GM19438 (cell line): ENCODE results near the gene OR2B3.
"Not testable (repeated sequence)": the region's sequence is repeated elsewhere in the genome, so short reads cannot be mapped to it uniquely, and the experiment has no call there.

Experiments
- ATAC-seq: cut with Tn5 transposase; IDR thresholded peaks from one replicate; pipeline ENCODE4 v1.9.1; 2021; ENCODE audit warnings: low read depth; ENCODE audit not compliant: unreplicated experiment

OR2B3 gene, protein sequence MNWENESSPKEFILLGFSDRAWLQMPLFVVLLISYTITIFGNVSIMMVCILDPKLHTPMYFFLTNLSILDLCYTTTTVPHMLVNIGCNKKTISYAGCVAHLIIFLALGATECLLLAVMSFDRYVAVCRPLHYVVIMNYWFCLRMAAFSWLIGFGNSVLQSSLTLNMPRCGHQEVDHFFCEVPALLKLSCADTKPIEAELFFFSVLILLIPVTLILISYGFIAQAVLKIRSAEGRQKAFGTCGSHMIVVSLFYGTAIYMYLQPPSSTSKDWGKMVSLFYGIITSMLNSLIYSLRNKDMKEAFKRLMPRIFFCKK

GRCh38 chr6:29087213-29087612 lies at the start of gene OR2B3:
OR2B3 (minus strand) TSS chr6:29087313; CDS start chr6:29087248, 65 bp downstream.
- ATAC-seq: no peak

- ATAC-seq: no peak
Measured at GRCh38 chr6:29131691-29132090, 44.6 kb upstream of the OR2B3 start.

DNA sequence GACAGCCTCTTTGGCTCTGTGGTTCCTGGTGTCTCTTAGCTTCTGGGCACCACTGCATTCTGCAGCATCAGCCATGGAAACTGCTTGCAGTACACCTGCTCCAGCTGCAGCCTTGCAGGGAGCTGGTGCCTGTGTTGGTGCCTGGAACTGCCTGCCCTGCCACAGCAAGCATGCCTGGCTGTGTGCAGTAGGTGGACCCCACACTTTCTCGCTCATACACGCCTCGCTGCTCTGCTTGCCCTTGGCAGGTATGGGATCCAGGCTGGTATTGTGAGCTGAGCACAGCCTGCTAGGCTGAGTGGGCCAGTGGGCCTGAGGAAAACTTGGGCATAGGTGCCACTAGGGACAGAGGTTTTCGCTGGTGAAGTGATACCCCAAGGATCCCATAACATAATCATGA lies 43.5 kb upstream of the OR2B3 start:
- ATAC-seq: no peak

DNA sequence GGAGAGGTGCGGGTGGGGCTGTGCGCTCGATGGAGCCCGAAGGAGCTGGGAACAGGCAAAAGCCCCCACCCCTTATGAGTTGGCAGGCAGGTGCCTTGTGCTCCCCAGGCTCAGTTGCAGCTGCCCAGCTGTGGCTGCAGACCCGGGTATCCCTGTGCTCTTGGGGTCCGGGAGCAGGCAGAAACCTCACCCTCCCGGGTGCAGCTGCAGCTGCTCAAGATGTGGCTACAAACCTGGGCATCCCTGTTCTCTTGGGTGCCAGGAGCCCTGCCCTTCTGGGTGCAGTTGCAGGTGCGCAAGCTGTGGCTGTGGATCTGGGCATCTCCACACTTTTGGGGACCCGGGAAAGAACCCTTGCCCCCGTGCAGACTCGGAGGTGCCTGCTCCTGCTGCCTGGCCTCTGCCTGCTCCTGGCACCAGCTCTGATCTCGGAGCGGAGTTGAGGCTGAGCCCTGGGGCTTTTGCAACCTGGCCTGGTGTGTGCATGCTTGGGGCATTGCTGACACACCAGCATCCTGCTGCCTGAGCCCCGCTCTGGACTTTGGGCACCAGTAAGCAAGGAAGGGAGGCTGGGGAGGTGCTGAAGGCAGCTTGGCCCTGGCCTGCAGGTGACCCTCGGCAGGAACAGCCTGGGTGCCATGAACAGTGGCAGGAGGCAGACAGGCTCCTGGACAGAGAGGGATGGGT lies 42.4 kb upstream of the OR2B3 start:
- no peak for ATAC-seq

GRCh38 chr6:29114964-29115363 lies 27.9 kb upstream of the OR2B3 start:
- not testable (repeated sequence) for ATAC-seq

GRCh38 chr6:29112135-29112534 lies 25.0 kb upstream of the OR2B3 start:
- ATAC-seq: no peak

GRCh38 chr6:29107758-29108157 lies 20.6 kb upstream of the OR2B3 start, which contains the start of gene OR2J3:
OR2J3 (plus strand) TSS chr6:29108058; CDS start chr6:29111891, 3,833 bp downstream.
- ATAC-seq: no peak

DNA sequence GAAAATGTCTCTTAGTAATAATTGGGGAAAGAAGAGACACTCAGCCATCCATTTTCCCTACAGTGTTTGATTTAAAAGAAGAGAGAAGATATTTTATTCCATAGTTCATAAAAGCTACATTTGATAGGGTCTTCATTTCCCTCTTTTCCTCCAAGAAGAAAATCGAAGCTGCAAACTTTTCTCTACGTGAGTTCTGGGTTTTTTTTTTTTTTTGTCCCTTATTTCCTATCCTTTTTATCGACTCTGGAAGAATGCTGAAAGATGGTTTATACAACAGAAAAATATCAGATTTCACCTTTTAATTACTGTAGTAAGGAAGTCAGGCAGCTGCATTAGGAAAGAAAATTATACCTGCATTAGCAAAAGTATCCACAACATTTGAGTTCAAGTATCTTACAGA lies 12.1 kb upstream of the OR2B3 start, which contains the start of gene OR2J1:
TSS of gene OR2J1 (plus strand) at position 301 of the 400 bp plus-strand sequence. CDS start 1,453 bp downstream, outside the sequence.
- no peak for ATAC-seq

DNA sequence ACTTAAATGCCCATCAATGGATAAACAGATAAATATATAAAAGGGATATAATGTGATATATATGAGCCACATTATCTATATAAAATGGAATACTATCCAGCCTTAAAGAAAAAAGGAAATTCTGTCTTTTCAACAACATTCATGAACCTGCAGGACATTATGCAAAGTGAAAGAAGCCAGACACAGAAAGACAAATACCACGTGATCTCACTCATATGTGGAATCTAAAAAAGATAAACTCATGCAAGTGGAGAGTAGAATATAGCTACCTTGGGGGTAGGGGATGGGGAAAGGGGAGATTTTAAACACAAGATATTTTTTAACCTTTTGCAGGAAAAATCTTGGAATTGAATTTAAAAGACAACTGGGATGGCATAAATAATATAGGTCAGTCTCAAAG lies 10.7 kb upstream of the OR2B3 start:
- no peak for ATAC-seq

- ATAC-seq: no peak
Measured at GRCh38 chr6:29092957-29093356, 5.8 kb upstream of the OR2B3 start.

GRCh38 chr6:29082457-29082856 lies 4.7 kb downstream of the OR2B3 start:
- no peak for ATAC-seq

GRCh38 chr6:29081312-29081711 lies 5.8 kb downstream of the OR2B3 start:
- no peak for ATAC-seq

- ATAC-seq: no peak
Measured at GRCh38 chr6:29079203-29079602, 7.9 kb downstream of the OR2B3 start.

- no peak for ATAC-seq
Measured at GRCh38 chr6:29071831-29072723, 15.0 kb downstream of the OR2B3 start.

GRCh38 chr6:29051680-29052079 lies 35.4 kb downstream of the OR2B3 start:
- no peak for ATAC-seq

- no peak for ATAC-seq
Measured at GRCh38 chr6:29045075-29045474, 42.0 kb downstream of the OR2B3 start, which contains the start of gene OR2W1. OR2W1 (minus strand) TSS chr6:29045175; CDS start chr6:29045175, 0 bp downstream.
